Measurements from ENCODE around the gene TXNDC16. TPM values are rescaled to one million over a fixed set of nuclear protein-coding genes. Genes with fewer than 3 reads are reported as not detected.

The TXNDC16 gene
- total and polyA plus RNA-seq, 2 donors (not counting 1 experiment from before 2014, with no cell fraction given), result 0.75 to 7.0 TPM

DNA sequence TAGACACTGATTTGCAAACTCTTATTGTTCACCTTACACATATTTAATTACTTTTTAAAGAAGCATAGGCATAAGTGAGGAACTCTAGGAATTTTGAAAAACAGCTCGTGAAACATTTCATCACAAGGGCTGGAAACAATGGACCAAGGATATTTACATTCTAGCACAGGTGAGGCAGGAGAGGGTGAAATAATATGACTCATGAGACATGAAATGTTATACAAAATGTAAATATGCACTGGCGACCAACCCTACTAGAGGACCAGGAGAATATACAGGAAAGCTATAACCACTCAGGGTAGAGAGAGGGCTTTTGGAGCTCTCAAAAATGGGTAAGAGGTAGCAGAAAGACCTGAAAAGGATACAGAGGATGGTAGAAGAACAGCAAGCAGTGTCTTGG is 122.9 kb downstream of the TXNDC16 start:
- DNase-seq, result no peak
- H2AFZ ChIP-seq (ENCODE audit: insufficient read depth, low read depth, low read length, poor library complexity, severe bottlenecking), result no peak overlapping the region
- no CpG with 5 or more reads among the region's 2 CpGs for WGBS (ENCODE audit: insufficient coverage)
- H3K4me1 ChIP-seq (ENCODE audit: control insufficient read depth in 2 of 2, insufficient read depth in 2 of 2, low read length in 2 of 2), result no peaks in the 10 kb centered on the region
- no peak overlapping the region for H3K4me3 ChIP-seq (ENCODE audit: control extremely low read depth in 1 of 5, extremely low read depth in 1 of 5, insufficient read depth in 1 of 5, low read depth in 2 of 5, low read length in 4 of 5)
- ATAC-seq (ENCODE audit: low read depth), result no peak
- intact Hi-C loops (cut with micrococcal nuclease), result no loop called here
- ChIA-PET POLR2A (no interaction called here), CTCF (no interaction called here)
- no peaks in the 10 kb centered on the region for H3K9me3 Mint-ChIP-seq (ENCODE audit: insufficient read depth)
- H4K20me1 ChIP-seq (ENCODE audit: control insufficient read depth, insufficient read depth, low read length, poor library complexity, severe bottlenecking), result no peaks in the 10 kb centered on the region
- no peaks in the 10 kb centered on the region for H3K9me3 ChIP-seq (ENCODE audit: control extremely low read depth in 1 of 3, control insufficient read depth in 2 of 3, insufficient read depth in 1 of 3, low read length in 2 of 3)
- no peaks in the 10 kb centered on the region for H3K4me1 Mint-ChIP-seq
- no peaks in the 10 kb centered on the region for H3K36me3 ChIP-seq (replicated peaks in 1 of 2; ENCODE audit: control extremely low read depth in 1 of 2, control insufficient read depth in 1 of 2, extremely low read depth in 1 of 2, insufficient read depth in 2 of 2, low read length in 1 of 2)
- H3K27ac Mint-ChIP-seq, result no peak overlapping the region
- no peaks in the 10 kb centered on the region for H3K27me3 Mint-ChIP-seq
- TF ChIP-seq, protein P1, sequence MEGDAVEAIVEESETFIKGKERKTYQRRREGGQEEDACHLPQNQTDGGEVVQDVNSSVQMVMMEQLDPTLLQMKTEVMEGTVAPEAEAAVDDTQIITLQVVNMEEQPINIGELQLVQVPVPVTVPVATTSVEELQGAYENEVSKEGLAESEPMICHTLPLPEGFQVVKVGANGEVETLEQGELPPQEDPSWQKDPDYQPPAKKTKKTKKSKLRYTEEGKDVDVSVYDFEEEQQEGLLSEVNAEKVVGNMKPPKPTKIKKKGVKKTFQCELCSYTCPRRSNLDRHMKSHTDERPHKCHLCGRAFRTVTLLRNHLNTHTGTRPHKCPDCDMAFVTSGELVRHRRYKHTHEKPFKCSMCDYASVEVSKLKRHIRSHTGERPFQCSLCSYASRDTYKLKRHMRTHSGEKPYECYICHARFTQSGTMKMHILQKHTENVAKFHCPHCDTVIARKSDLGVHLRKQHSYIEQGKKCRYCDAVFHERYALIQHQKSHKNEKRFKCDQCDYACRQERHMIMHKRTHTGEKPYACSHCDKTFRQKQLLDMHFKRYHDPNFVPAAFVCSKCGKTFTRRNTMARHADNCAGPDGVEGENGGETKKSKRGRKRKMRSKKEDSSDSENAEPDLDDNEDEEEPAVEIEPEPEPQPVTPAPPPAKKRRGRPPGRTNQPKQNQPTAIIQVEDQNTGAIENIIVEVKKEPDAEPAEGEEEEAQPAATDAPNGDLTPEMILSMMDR (IDR thresholded peaks at IDR 0.05), result no peak
- TF ChIP-seq EZH2 (IDR thresholded peaks at IDR 0.05; ENCODE audit: borderline replicate concordance, insufficient read depth, low read depth, low read length, poor library complexity, severe bottlenecking), result no peak
- no peak overlapping the region for H3K4me3 Mint-ChIP-seq
- no peaks in the 10 kb centered on the region for H3K27me3 ChIP-seq (replicated peaks in 1 of 4; ENCODE audit: control extremely low read depth in 1 of 4, control insufficient read depth in 3 of 4, insufficient read depth in 4 of 4, low read length in 3 of 4)
- no peak overlapping the region for H3K4me2 ChIP-seq (replicated peaks; ENCODE audit: low read depth, low read length, poor library complexity, severe bottlenecking)
- H3K79me2 ChIP-seq (ENCODE audit: control insufficient read depth, insufficient read depth, low read length), result no peaks in the 10 kb centered on the region
- no peak overlapping the region for H3K27ac ChIP-seq (ENCODE audit: low read length in 2 of 2)
- no peak overlapping the region for H3K9ac ChIP-seq (ENCODE audit: low read length)

DNA sequence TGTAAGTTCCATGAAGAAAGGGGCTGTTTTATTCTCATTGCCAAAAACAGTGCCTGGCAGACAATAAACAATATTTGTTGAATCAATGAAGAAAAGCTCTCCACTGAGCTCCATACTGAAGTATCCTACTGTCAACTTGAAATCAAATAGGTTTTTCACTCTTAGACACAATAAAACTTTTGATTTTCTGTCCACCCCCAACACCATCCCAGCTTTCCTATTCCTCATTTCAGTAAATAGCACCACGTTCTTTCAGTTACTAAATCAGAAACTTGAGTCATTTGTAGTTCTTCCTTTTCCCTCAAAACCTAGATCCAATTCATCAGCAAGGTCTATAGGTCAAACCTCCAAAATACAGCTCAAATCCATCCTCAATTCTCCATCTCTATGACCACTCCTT is 124.8 kb downstream of the TXNDC16 start:
- no peaks in the 10 kb centered on the region for H3K9me3 ChIP-seq (ENCODE audit: control extremely low read depth in 1 of 3, control insufficient read depth in 2 of 3, insufficient read depth in 1 of 3, low read length in 2 of 3)
- no peak overlapping the region for H3K4me3 ChIP-seq (ENCODE audit: control extremely low read depth in 1 of 5, extremely low read depth in 1 of 5, insufficient read depth in 1 of 5, low read depth in 2 of 5, low read length in 4 of 5)
- H3K4me2 ChIP-seq (replicated peaks; ENCODE audit: low read depth, low read length, poor library complexity, severe bottlenecking), result no peak overlapping the region
- no peak overlapping the region for H3K27ac Mint-ChIP-seq
- no peak for ATAC-seq (ENCODE audit: low read depth)
- H3K9me3 Mint-ChIP-seq (ENCODE audit: insufficient read depth), result no peaks in the 10 kb centered on the region
- H4K20me1 ChIP-seq (ENCODE audit: control insufficient read depth, insufficient read depth, low read length, poor library complexity, severe bottlenecking), result no peaks in the 10 kb centered on the region
- TF ChIP-seq, protein P1 (IDR thresholded peaks at IDR 0.05), result no peak
- TF ChIP-seq EZH2 (IDR thresholded peaks at IDR 0.05; ENCODE audit: borderline replicate concordance, insufficient read depth, low read depth, low read length, poor library complexity, severe bottlenecking), result no peak
- ChIA-PET CTCF (no interaction called here), POLR2A (no interaction called here)
- DNase-seq, result no peak
- WGBS (ENCODE audit: insufficient coverage), result 73% methylated on average over 1 of the region's 1 CpG
- intact Hi-C loops (cut with micrococcal nuclease), result no loop called here
- no peak overlapping the region for H3K9ac ChIP-seq (ENCODE audit: low read length)
- no peak overlapping the region for H2AFZ ChIP-seq (ENCODE audit: insufficient read depth, low read depth, low read length, poor library complexity, severe bottlenecking)
- no peak overlapping the region for H3K4me3 Mint-ChIP-seq
- H3K27ac ChIP-seq (ENCODE audit: low read length in 2 of 2), result no peak overlapping the region
- no peaks in the 10 kb centered on the region for H3K27me3 Mint-ChIP-seq
- no peaks in the 10 kb centered on the region for H3K36me3 ChIP-seq (replicated peaks in 1 of 2; ENCODE audit: control extremely low read depth in 1 of 2, control insufficient read depth in 1 of 2, extremely low read depth in 1 of 2, insufficient read depth in 2 of 2, low read length in 1 of 2)
- no peaks in the 10 kb centered on the region for H3K4me1 ChIP-seq (ENCODE audit: control insufficient read depth in 2 of 2, insufficient read depth in 2 of 2, low read length in 2 of 2)
- H3K4me1 Mint-ChIP-seq, result no peaks in the 10 kb centered on the region
- no peaks in the 10 kb centered on the region for H3K79me2 ChIP-seq (ENCODE audit: control insufficient read depth, insufficient read depth, low read length)
- no peaks in the 10 kb centered on the region for H3K27me3 ChIP-seq (replicated peaks in 1 of 4; ENCODE audit: control extremely low read depth in 1 of 4, control insufficient read depth in 3 of 4, insufficient read depth in 4 of 4, low read length in 3 of 4)

Measured in B cell (primary cell).